ENCODE measurements around the gene NRXN3. TPM values are rescaled to one million over a fixed set of nuclear protein-coding genes. Genes with fewer than 3 reads are reported as not detected.

NRXN3 gene
- total and polyA plus RNA-seq, 7 donors = 0.06 to 0.74 (median 0.15) TPM

GRCh38 chr14:79915406-79915805, 1745.2 kb downstream of the NRXN3 start:
- H3K9me3 ChIP-seq = no peaks in the 10 kb centered on the region
- TF ChIP-seq, protein P1, sequence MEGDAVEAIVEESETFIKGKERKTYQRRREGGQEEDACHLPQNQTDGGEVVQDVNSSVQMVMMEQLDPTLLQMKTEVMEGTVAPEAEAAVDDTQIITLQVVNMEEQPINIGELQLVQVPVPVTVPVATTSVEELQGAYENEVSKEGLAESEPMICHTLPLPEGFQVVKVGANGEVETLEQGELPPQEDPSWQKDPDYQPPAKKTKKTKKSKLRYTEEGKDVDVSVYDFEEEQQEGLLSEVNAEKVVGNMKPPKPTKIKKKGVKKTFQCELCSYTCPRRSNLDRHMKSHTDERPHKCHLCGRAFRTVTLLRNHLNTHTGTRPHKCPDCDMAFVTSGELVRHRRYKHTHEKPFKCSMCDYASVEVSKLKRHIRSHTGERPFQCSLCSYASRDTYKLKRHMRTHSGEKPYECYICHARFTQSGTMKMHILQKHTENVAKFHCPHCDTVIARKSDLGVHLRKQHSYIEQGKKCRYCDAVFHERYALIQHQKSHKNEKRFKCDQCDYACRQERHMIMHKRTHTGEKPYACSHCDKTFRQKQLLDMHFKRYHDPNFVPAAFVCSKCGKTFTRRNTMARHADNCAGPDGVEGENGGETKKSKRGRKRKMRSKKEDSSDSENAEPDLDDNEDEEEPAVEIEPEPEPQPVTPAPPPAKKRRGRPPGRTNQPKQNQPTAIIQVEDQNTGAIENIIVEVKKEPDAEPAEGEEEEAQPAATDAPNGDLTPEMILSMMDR (IDR thresholded peaks at IDR 0.05) = no peak
- H3K4me3 ChIP-seq = no peak overlapping the region
- intact Hi-C loops (cut with DNase I) = no loop called here
- H3K36me3 ChIP-seq (ENCODE audit: insufficient read depth in 1 of 2, low read depth in 1 of 2) = no peaks in the 10 kb centered on the region
- H3K4me1 ChIP-seq = no peaks in the 10 kb centered on the region
- no peaks in the 10 kb centered on the region for H3K27me3 ChIP-seq (ENCODE audit: insufficient read depth in 3 of 3, low read length in 2 of 3)
- H3K27ac ChIP-seq = no peak overlapping the region
- no peak for DNase-seq
- WGBS, 3 donors = 23 to 45% (median 31%) methylated on average over 1 of the region's 1 CpG
- no peak for ATAC-seq

DNA sequence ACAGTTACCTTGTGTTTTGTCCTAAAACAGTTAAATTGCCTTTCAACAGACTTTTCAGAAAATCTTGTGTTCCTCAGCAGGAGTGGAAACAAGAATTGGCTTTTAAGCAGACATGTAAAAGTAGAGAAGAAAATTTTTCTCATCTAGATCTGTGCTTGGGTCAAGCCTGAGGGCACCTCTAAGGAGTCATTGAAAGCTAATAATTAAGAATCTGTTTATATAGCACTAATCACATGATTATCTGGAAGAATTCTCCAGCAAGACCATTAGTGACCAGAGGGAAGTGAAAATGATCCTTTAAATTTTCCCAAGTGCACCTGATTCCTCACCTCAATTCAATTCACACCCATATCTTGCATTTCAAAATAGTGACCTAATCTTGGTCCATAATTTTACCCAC, 1746.1 kb downstream of the NRXN3 start:
- intact Hi-C loops (cut with DNase I) = no loop called here
- Histone ChIP-seq H3K4me1 (no peaks in the 10 kb centered on the region), H3K27ac (no peak overlapping the region), H3K9me3 (no peaks in the 10 kb centered on the region), H3K36me3 (ENCODE audit: insufficient read depth in 1 of 2, low read depth in 1 of 2) (no peaks in the 10 kb centered on the region), H3K27me3 (ENCODE audit: insufficient read depth in 3 of 3, low read length in 2 of 3) (no peaks in the 10 kb centered on the region), H3K4me3 (no peak overlapping the region)
- ATAC-seq (no peak), DNase-seq (no peak)
- TF ChIP-seq, protein P1 (IDR thresholded peaks at IDR 0.05) = no peak

GRCh38 chr14:79916892-79917291, 1746.7 kb downstream of the NRXN3 start:
- TF ChIP-seq, protein P1 (IDR thresholded peaks at IDR 0.05) = no peak
- WGBS, 3 donors = 45 to 81% (median 73%) methylated on average over 1 of the region's 1 CpG
- Histone ChIP-seq H3K9me3 (no peaks in the 10 kb centered on the region), H3K27me3 (ENCODE audit: insufficient read depth in 3 of 3, low read length in 2 of 3) (no peaks in the 10 kb centered on the region), H3K4me1 (no peaks in the 10 kb centered on the region), H3K4me3 (no peak overlapping the region), H3K27ac (no peak overlapping the region), H3K36me3 (ENCODE audit: insufficient read depth in 1 of 2, low read depth in 1 of 2) (no peaks in the 10 kb centered on the region)
- intact Hi-C loops (cut with DNase I) = no loop called here
- ATAC-seq (no peak), DNase-seq (no peak)

Measured in psoas muscle (tissue), 8 donors.